ENCODE measurements around the gene VSIG4.

The VSIG4 gene

DNA sequence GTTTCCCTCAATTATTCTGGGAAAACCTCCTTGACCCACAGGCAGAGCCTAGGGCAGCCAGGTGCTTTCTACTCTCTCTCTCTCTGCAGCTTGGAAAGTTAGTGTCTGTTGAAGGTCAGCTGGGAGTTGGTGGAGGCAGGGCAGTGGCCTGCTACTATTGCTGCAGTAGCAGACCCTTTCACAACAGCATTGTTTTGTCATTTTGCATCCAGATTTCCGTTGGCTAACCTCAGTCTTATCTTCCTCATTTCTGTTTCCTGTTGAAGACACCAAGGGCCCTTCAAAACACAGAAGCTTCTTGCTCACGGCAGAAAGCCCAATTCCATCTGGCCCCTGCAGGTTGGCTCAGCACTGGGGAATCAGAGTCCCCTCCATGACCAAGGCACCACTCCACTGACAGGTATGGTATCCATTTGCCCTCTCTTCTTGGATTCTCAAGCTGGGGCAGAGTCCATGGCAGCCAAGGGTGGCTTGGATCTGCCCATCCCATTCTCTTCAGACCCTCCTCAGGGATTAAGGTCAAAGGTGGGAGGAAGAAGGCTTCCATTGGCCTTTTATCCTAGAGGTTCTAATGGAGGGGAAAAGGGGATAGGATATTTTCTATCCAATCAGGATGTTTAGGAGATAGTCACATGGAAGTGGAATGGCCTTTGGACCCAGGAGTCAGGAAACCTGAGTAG, 24.6 kb downstream of the VSIG4 start:
- Histone ChIP-seq H3K27me3 (ENCODE audit: control insufficient read depth, insufficient read depth, low read length) (no peaks in the 10 kb centered on the region), H3K36me3 (ENCODE audit: control insufficient read depth, insufficient read depth, low read length) (no peaks in the 10 kb centered on the region), H3K4me3 (ENCODE audit: low read length) (no peak overlapping the region), H3K9ac (ENCODE audit: low read length) (no peak overlapping the region), H3K9me3 (ENCODE audit: control insufficient read depth, low read length) (no peaks in the 10 kb centered on the region), H3K4me1 (ENCODE audit: control insufficient read depth, insufficient read depth, low read length) (no peaks in the 10 kb centered on the region)

DNA sequence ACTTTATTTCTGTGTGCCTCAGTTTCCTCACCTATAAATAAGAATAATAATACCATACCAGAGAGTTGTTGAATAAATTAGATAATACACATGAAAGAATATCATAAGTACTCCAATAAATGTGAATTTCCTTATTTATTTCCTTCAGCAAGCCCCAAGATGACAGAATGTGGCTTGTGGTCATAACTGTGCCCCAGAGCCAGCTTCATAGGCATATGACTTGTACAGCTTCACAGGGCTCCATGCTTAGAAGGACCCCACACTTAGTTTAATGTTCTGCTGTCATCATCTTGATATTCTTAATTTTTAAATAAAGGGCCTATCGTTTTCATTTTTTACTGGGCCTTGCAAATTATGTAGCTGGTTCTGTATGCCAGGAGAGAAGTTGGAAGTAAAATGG, 25.3 kb downstream of the VSIG4 start:
- Histone ChIP-seq H3K36me3 (ENCODE audit: control insufficient read depth, insufficient read depth, low read length) (no peaks in the 10 kb centered on the region), H3K9me3 (ENCODE audit: control insufficient read depth, low read length) (no peaks in the 10 kb centered on the region), H3K4me3 (ENCODE audit: low read length) (no peak overlapping the region), H3K4me1 (ENCODE audit: control insufficient read depth, insufficient read depth, low read length) (no peaks in the 10 kb centered on the region), H3K27me3 (ENCODE audit: control insufficient read depth, insufficient read depth, low read length) (no peaks in the 10 kb centered on the region), H3K9ac (ENCODE audit: low read length) (no peak overlapping the region)

DNA sequence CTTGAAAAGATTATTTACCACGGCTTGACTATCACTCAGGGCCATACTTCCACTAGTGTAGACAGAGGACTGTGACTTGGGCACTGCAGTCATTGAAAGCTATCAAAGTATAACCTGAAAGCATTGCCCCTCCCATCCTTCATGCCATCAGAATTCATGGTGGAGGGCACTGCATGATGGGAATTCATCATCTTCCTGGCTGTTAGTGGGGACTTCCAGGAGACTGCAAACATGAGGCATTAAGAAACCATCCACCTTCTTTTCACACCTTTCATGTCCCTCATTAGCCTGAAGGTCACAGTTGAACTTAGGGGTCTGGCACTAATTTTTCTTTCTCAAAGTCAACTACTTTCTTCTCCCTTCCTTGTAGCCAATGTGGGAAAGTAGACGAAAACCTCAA, 25.8 kb downstream of the VSIG4 start:
- Histone ChIP-seq H3K9me3 (ENCODE audit: control insufficient read depth, low read length) (no peaks in the 10 kb centered on the region), H3K4me3 (ENCODE audit: low read length) (no peak overlapping the region), H3K36me3 (ENCODE audit: control insufficient read depth, insufficient read depth, low read length) (no peaks in the 10 kb centered on the region), H3K4me1 (ENCODE audit: control insufficient read depth, insufficient read depth, low read length) (no peaks in the 10 kb centered on the region), H3K9ac (ENCODE audit: low read length) (no peak overlapping the region), H3K27me3 (ENCODE audit: control insufficient read depth, insufficient read depth, low read length) (no peaks in the 10 kb centered on the region)

DNA sequence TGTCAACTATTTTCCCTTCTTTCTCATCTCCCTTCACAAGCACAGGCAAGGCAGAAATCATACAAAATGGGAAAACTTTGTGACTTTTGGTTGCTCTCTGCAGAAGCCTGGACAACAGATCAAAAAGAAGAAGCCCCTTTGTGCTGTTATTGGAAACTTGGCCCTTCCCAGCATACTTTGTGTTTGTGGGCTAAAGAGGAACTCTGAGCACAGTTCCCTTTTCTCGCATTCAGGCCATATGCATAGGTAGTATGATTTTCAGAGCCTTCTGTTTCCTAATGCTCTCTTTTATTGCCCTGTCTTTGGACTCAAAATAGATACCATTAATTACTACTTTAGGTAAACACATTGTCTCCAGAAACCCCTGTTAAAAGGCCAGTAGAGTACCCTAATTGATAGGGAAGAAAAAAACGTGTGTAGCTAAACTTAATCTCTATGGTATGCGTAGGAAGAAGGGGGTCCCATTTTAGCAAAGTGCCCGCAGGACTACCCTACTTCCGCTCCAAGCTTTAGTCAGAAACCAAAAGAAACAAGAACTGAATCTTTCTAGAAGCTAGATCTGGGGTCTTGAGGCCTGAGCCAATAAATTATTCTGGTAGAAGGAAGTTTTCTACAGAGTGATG, 26.6 kb downstream of the VSIG4 start:
- Histone ChIP-seq H3K4me3 (ENCODE audit: low read length) (no peak overlapping the region), H3K9me3 (ENCODE audit: control insufficient read depth, low read length) (no peaks in the 10 kb centered on the region), H3K36me3 (ENCODE audit: control insufficient read depth, insufficient read depth, low read length) (no peaks in the 10 kb centered on the region), H3K27me3 (ENCODE audit: control insufficient read depth, insufficient read depth, low read length) (no peaks in the 10 kb centered on the region), H3K9ac (ENCODE audit: low read length) (no peak overlapping the region), H3K4me1 (ENCODE audit: control insufficient read depth, insufficient read depth, low read length) (no peaks in the 10 kb centered on the region)

DNA sequence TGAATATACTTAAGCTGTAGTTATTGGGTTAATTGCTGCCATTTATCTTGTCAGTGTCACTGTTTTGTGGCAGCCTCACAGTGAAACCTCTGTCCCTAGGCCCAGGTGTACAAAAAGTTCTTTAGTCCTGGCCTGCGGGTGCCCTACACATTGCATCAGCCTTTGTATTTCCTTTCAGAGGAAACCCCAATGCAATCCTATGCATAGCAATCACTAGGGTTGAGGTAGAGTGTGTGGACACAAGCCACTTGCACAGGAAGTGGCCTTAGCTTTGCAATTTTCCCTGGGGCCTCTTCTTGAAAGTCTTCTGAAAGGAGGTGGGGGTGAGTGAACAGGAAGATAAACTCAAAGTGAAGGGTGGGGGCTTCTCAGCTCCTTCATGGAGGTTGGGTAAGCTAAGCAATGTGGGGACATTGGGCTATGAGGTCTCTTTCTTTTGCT, 27.8 kb downstream of the VSIG4 start:
- Histone ChIP-seq H3K9ac (ENCODE audit: low read length) (no peak overlapping the region), H3K4me3 (ENCODE audit: low read length) (no peak overlapping the region), H3K4me1 (ENCODE audit: control insufficient read depth, insufficient read depth, low read length) (no peaks in the 10 kb centered on the region), H3K9me3 (ENCODE audit: control insufficient read depth, low read length) (no peaks in the 10 kb centered on the region), H3K27me3 (ENCODE audit: control insufficient read depth, insufficient read depth, low read length) (no peaks in the 10 kb centered on the region), H3K36me3 (ENCODE audit: control insufficient read depth, insufficient read depth, low read length) (no peaks in the 10 kb centered on the region)

DNA sequence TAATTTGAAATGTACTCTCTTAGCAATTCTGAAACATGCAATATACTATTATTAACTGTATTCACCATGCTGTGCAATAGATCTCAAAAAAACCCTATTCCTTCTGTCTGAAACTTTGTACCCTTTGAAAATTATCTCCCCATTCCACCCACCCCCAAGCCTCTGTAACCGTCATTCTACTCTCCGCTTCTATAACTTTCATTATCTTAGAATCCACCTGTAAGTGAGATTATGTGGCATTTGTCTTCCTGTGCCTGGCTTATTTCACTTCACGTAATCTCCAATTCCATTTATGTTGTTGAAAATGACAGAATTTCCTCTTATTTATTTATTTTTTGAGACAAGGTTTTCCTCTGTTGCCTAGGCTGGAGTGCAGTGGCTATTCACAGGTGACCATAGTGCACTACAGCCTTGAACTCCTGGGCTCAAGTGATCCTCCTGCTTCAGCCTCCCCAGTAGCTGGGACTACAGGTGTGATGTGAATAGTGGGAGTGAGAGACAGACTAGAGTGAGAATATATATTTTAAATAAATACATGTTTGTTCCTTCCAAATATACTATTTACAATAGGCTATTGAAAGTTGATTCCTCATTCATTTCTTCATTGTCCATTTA, 30.5 kb downstream of the VSIG4 start:
- Histone ChIP-seq H3K4me3 (ENCODE audit: low read length) (no peak overlapping the region), H3K4me1 (ENCODE audit: control insufficient read depth, insufficient read depth, low read length) (no peaks in the 10 kb centered on the region), H3K36me3 (ENCODE audit: control insufficient read depth, insufficient read depth, low read length) (no peaks in the 10 kb centered on the region), H3K9ac (ENCODE audit: low read length) (no peak overlapping the region), H3K9me3 (ENCODE audit: control insufficient read depth, low read length) (no peaks in the 10 kb centered on the region), H3K27me3 (ENCODE audit: control insufficient read depth, insufficient read depth, low read length) (no peaks in the 10 kb centered on the region)

DNA sequence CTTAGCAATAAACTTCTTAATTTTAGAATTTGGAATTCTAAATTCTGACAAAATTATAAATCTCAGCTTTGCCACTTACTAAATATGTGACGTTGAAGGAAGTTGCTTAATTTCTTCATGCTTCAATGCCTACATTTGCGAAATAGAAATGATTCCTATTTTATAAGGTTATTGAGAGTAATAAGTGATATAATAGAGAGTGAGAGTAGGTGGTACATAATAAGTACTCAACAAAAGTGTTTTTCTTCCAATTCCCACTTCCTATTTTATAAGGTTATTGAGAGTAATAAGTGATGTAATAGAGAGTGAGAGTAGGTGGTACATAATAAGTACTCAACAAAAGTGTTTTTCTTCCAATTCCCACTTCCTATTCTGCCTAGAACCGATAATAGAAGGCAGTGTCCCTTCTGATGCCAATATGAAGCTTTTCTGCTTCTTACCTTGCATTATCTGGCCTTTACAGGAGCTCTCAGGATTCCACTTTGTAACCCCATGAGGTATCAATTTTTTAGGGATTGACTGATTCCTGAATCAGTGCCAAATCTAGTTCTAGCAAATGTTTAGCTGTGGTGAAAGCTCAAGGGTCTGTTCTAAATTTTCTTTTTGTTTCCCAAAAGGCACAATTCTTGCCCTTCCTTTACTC, 31.4 kb downstream of the VSIG4 start:
- Histone ChIP-seq H3K9ac (ENCODE audit: low read length) (no peak overlapping the region), H3K27me3 (ENCODE audit: control insufficient read depth, insufficient read depth, low read length) (no peaks in the 10 kb centered on the region), H3K4me1 (ENCODE audit: control insufficient read depth, insufficient read depth, low read length) (no peaks in the 10 kb centered on the region), H3K4me3 (ENCODE audit: low read length) (no peak overlapping the region), H3K36me3 (ENCODE audit: control insufficient read depth, insufficient read depth, low read length) (no peaks in the 10 kb centered on the region), H3K9me3 (ENCODE audit: control insufficient read depth, low read length) (no peaks in the 10 kb centered on the region)

DNA sequence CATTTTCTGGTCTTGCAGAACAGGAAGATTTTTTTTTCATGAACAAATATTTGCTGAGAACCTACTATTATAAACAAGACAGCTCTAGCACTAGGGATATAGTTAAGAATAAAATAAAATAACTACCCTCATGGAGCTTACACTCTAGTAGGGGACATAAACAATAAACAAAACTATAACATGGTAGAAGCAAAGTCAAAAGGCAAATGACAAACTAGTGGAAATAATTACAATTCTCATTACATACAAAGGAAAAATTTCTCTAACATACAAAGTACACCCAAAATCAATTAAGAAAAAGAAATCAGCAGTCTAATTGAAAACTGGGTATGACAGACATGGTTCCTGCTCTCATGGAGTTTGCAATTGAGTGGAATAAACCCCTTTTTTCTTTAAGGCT, 32.0 kb downstream of the VSIG4 start:
- no peaks in the 10 kb centered on the region for H3K27me3 ChIP-seq (ENCODE audit: control insufficient read depth, insufficient read depth, low read length)
- no peak overlapping the region for H3K9ac ChIP-seq (ENCODE audit: low read length)
- H3K9me3 ChIP-seq (ENCODE audit: control insufficient read depth, low read length), result no peaks in the 10 kb centered on the region
- H3K36me3 ChIP-seq (ENCODE audit: control insufficient read depth, insufficient read depth, low read length), result no peaks in the 10 kb centered on the region
- H3K4me3 ChIP-seq (ENCODE audit: low read length), result no peak overlapping the region
- H3K4me1 ChIP-seq (ENCODE audit: control insufficient read depth, insufficient read depth, low read length), result no peaks in the 10 kb centered on the region

DNA sequence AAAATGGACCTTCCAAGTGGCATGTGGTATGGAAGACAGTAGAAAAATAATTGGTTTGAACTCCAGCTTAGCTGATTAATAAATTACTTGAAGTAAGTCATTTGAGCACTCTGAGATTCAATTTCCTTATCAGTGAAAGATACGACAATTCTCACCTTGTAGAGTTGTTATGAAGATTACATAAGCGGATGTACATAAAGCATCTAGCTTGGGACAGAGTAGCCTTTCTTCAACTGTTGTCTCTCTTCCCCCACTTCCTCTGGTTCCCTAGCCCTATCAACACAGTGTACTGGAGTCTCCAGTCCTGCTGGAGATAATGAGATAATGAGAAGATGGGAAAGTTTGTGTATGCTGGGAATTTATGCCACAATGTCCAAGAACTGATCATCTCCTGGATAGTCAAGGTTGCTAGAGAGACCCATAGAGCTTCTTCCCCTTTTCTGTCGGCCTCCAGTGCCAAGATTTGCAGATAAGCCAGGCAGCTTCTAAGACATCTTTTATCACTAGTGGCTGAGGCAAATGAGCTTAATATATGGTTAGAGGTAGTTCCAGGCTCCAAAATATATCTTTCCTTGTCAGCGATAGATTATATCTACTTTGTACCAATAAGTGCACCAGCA, 33.9 kb downstream of the VSIG4 start:
- no peaks in the 10 kb centered on the region for H3K4me1 ChIP-seq (ENCODE audit: control insufficient read depth, insufficient read depth, low read length)
- no peaks in the 10 kb centered on the region for H3K27me3 ChIP-seq (ENCODE audit: control insufficient read depth, insufficient read depth, low read length)
- no peaks in the 10 kb centered on the region for H3K36me3 ChIP-seq (ENCODE audit: control insufficient read depth, insufficient read depth, low read length)
- H3K4me3 ChIP-seq (ENCODE audit: low read length), result no peak overlapping the region
- H3K9ac ChIP-seq (ENCODE audit: low read length), result no peak overlapping the region
- H3K9me3 ChIP-seq (ENCODE audit: control insufficient read depth, low read length), result no peaks in the 10 kb centered on the region

DNA sequence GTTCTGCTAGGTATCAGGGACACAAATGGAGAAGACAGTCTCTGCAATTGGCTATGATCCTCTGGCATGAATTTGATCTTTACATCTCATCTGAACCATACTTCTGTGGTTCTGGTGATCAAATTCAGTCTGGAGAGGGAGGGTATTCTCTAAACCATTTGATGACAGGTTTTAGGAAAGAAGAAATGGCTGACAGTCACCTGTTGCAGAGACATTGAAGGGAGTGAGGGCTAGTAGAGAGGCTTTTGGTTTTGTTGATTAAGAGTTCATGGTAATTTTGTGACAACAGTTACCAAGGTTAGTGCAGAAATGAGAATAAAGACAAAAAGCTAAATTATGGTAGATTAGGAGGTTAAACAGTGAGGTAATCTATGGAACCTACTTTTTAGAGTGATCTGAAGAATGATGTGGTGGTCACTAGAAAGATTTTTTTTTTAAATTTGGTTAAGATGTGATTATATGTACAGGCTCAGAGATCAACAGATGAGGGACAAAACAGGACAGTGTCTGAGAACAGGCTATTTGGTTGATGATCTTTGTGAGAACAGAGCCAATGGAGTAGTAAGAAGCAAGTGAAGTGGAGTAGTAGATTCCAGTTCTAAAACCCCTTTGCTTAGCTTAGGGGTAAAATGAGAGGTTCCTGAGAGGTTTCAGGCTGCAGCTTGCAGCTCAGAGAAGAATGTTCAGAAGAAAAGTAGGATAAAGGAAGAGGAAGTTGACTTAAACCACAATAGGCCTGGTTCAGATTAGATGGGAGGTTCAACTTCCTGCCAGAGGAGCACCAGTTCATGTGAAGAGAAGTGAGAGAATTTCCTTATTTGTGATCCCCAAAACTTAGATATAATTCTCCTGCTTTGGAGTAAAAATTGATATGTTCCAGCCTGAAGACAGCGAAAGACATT, 34.7 kb downstream of the VSIG4 start:
- Histone ChIP-seq H3K4me1 (ENCODE audit: control insufficient read depth, insufficient read depth, low read length) (no peaks in the 10 kb centered on the region), H3K27me3 (ENCODE audit: control insufficient read depth, insufficient read depth, low read length) (no peaks in the 10 kb centered on the region), H3K4me3 (ENCODE audit: low read length) (no peak overlapping the region), H3K9me3 (ENCODE audit: control insufficient read depth, low read length) (no peaks in the 10 kb centered on the region), H3K36me3 (ENCODE audit: control insufficient read depth, insufficient read depth, low read length) (no peaks in the 10 kb centered on the region), H3K9ac (ENCODE audit: low read length) (no peak overlapping the region)

DNA sequence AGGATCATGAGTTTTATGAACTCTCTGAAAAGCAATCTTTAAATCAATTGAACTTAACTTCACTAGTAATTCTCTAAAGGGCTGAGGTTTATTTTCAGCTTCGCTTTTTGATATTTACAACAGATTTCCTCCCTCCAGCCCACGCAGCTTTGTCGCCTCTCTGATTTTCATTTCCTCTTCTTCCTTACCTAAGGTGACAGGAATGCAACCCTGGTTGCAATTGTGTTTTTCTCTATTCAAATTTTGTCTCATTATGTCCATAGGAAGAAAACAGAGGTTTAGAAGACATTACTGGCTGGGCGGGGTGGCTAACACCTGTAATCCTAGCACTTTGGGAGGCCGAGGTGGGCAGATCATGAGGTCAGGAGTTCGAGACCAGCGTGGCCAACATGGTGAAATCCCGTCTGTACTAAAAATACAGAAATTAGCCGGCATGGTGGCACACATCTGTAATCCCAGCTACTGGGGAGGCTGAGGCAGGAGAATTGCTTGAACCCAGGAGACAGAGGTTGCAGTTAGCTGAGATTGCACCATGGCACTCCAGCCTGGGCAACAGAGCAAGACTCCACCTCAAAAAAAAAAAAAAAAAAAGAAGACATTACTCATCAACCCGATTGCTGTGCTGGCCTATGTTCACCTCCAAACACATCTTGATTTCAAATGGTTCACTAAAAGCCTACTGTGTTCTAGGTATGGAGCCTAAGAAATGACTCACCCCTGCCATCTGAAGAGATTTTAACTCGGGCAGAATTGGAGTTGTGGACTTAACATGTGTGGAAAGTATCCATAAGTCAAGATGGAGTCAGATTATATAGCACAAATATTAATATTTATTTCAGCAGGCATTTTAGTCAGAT, 36.8 kb downstream of the VSIG4 start:
- no peak overlapping the region for H3K9ac ChIP-seq (ENCODE audit: low read length)
- no peaks in the 10 kb centered on the region for H3K9me3 ChIP-seq (ENCODE audit: control insufficient read depth, low read length)
- H3K4me3 ChIP-seq (ENCODE audit: low read length), result no peak overlapping the region
- no peaks in the 10 kb centered on the region for H3K4me1 ChIP-seq (ENCODE audit: control insufficient read depth, insufficient read depth, low read length)
- H3K36me3 ChIP-seq (ENCODE audit: control insufficient read depth, insufficient read depth, low read length), result no peaks in the 10 kb centered on the region
- no peaks in the 10 kb centered on the region for H3K27me3 ChIP-seq (ENCODE audit: control insufficient read depth, insufficient read depth, low read length)
